K562 (cell line): ENCODE measurements around the gene SHFL. TPM values are rescaled to one million over a fixed set of nuclear protein-coding genes. Genes with fewer than 3 reads are reported as not detected.

Experiments used
- ADNP ChIP-seq: fragments of 200-800 bp; sonication (Bioruptor generic); IDR thresholded peaks from 2 replicates; pipeline ENCODE4 v1.6.1; 2016; ENCODE audit warnings: missing genetic modification characterization, missing compliant biosample characterization
- CREB3L1 ChIP-seq: fragments of 450-650 bp; IDR thresholded peaks from 2 replicates; pipeline ENCODE4 v1.6.1; 2014; ENCODE audit warnings: low read depth, mild to moderate bottlenecking, moderate library complexity, borderline replicate concordance
- CUX1 ChIP-seq: fragments of 200-800 bp; sonication (Bioruptor generic); IDR thresholded peaks from 2 replicates; pipeline ENCODE4 v1.6.1; 2016; ENCODE audit warnings: missing genetic modification characterization, missing compliant biosample characterization
- CXXC5 ChIP-seq: fragments of 250-450 bp; sonication (Bioruptor Pico); IDR thresholded peaks from 2 replicates; pipeline ENCODE4 v1.8.0; 2022; ENCODE audit warnings: inconsistent platforms, mild to moderate bottlenecking, moderate library complexity
- DDX20 ChIP-seq: fragments of 450-650 bp; IDR thresholded peaks from 2 replicates; pipeline ENCODE4 v1.6.1; 2016; ENCODE audit warnings: missing genetic modification characterization, low read depth, mild to moderate bottlenecking, missing compliant biosample characterization, moderate library complexity
- ESRRB ChIP-seq: fragments of 250-450 bp; sonication (Bioruptor Pico); IDR thresholded peaks from 2 replicates; pipeline ENCODE4 v1.5.0; 2020; ENCODE audit warnings: mild to moderate bottlenecking, moderate library complexity, borderline replicate concordance
- KAT7 ChIP-seq: sonication (generic); formaldehyde crosslinking; IDR thresholded peaks from 2 replicates; pipeline ENCODE4 v1.8.0; 2022; ENCODE audit warnings: missing genetic modification reagents, mild to moderate bottlenecking, borderline replicate concordance
- MXI1 ChIP-seq: IDR thresholded peaks from 2 replicates; pipeline ENCODE4 v1.6.1; 2011; ENCODE audit warnings: low read depth, mild to moderate bottlenecking, improper control_type of control experiment, low read length
- NRF1 ChIP-seq, 2 experiments: fragments of 450-650 bp; IDR thresholded peaks in 1 of 2; conservative IDR thresholded peaks in 1 of 2; 2 replicates each; pipeline ENCODE4 v1.6.1; 2014; ENCODE audit warnings: mild to moderate bottlenecking in 2 of 2
- PCBP2 ChIP-seq: fragments of 200-400 bp; formaldehyde crosslinking; IDR thresholded peaks from 2 replicates; pipeline ENCODE4 v1.6.1; 2018; ENCODE audit warnings: low read length, low read depth, mild to moderate bottlenecking, moderate library complexity; ENCODE audit not compliant: poor library complexity, severe bottlenecking
- RFX5 ChIP-seq: IDR thresholded peaks from 2 replicates; pipeline ENCODE4 v1.6.1; 2011; ENCODE audit warnings: low read depth, mild to moderate bottlenecking, improper control_type of control experiment, low read length
- TAF1 ChIP-seq: IDR thresholded peaks from 2 replicates; pipeline ENCODE4 v1.6.1; 2011; ENCODE audit warnings: mild to moderate bottlenecking, low read length, moderate library complexity; ENCODE audit not compliant: insufficient read depth, control insufficient read depth, severe bottlenecking; ENCODE audit errors: extremely low read depth
- TAL1 ChIP-seq: fragments of 450-650 bp; IDR thresholded peaks from 2 replicates; pipeline ENCODE4 v1.6.1; 2016; ENCODE audit warnings: mild to moderate bottlenecking
- THAP12 ChIP-seq: fragments of 250-450 bp; sonication (Bioruptor Pico); IDR thresholded peaks from 2 replicates; pipeline ENCODE4 v1.9.0; 2021; ENCODE audit warnings: mild to moderate bottlenecking, inconsistent platforms
- XRCC5 ChIP-seq: fragments of 200-400 bp; formaldehyde crosslinking; IDR thresholded peaks from 2 replicates; pipeline ENCODE4 v1.6.1; 2017; ENCODE audit warnings: low read depth, mild to moderate bottlenecking, low read length
- ZNF212 ChIP-seq: fragments of 450-650 bp; formaldehyde crosslinking; IDR thresholded peaks from 2 replicates; pipeline ENCODE4 v1.4.0; 2020; ENCODE audit warnings: mild to moderate bottlenecking
- ZNF263 ChIP-seq: sonication (generic); formaldehyde crosslinking; IDR thresholded peaks from 2 replicates; pipeline ENCODE4 v1.8.0; 2022; ENCODE audit warnings: mild to moderate bottlenecking, missing genetic modification reagents, borderline replicate concordance
- ZNF507 ChIP-seq: conservative IDR thresholded peaks from 2 replicates; pipeline ENCODE4 v1.6.1; 2017; ENCODE audit warnings: missing genetic modification characterization, missing compliant biosample characterization
- polyA plus RNA-seq, 8 experiments: library from polyadenylated mRNA; depleted of rRNA in 4 of 8; stranded (reverse) in 5 of 8; unstranded in 3 of 8; fragments of >200 nt; fragmentation: Nextera tagmentation in 2 of 8; fragmentation: Illumina TruSeq in 1 of 8; extraction: Ambion mirVana in 2 of 8; extraction: Trizol in 1 of 8; gene quantifications; 2 replicates each; pipeline versions ENCODE4 v1.2.1 to v1.2.3, GENCODE V29; 2011 to 2014; ENCODE audit warnings: inconsistent platforms in 1 of 8, missing spikeins in 1 of 8
- total RNA-seq, 7 experiments: library from RNA; depleted of rRNA in 6 of 7; stranded (reverse); fragments of >200 nt in 6 of 7; fragmentation: Illumina TruSeq in 2 of 7; extraction: Trizol in 2 of 7; gene quantifications; 2 replicates each; pipeline versions ENCODE4 v1.2.1 to v1.2.3, GENCODE V29; 2011 to 2021; ENCODE audit warnings: low replicate concordance in 1 of 7

The SHFL gene
- total and polyA plus RNA-seq, 9 of the 15 experiments (the other 6 are each of a cell fraction or from before 2014, with no cell fraction given): 1.5 to 25.7 (median 13.0) TPM

- TF ChIP-seq RFX5 (no peak), ADNP (tag) (no peak), ZNF263 (CRISPR knock-in tag) (no peak), CUX1 (CRISPR knock-in tag) (no peak), NRF1 (conservative IDR thresholded peaks at IDR 0.05 in 1 of 2, IDR thresholded peaks at IDR 0.05 in 1 of 2) (peak; percentile 95 to 96), XRCC5 (no peak), THAP12 (peak; percentile 89), PCBP2 (no peak), ZNF507 (no peak), DDX20 (tag) (no peak), ZNF212 (CRISPR knock-in tag) (no peak), ESRRB (CRISPR knock-in tag) (no peak), TAF1 (peak; percentile 74), CREB3L1 (peak; percentile 72), CXXC5 (CRISPR knock-in tag) (peak; percentile 91), KAT7 (CRISPR knock-in tag) (no peak), MXI1 (peak; percentile 100), TAL1 (no peak)
Measured at GRCh38 chr19:10106100-10106936, 20.2 kb downstream of the SHFL start, which contains the start of gene PPAN (continued).
